ENCODE results near the gene DIPK2A.

DNA sequence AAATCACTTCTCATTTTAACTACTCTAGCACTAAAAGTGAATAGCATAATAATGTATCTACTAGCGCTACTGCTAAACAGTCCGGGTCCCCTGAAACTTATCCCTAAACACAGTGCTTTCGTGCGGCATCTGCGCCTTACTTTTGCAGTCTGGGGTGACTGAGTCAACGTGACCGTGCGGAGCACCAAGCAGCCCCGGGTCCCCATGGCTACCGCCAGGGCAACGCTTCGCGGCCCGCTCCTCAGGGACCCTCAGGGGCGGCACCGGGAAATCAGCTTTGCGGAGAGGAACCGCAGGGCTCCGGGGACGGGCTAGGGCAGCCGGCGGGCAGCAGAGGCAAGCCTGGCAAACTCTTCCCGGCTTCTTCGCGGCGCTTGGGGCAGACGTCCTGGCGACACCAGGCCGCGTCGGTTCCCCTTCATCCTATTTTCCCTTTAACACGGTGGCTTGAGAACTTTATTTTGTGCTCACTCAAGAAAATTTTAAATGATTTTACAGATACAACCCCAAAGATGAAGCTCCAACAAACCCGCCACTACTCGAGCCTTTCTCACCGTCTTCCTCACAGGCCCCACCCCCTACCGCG lies 757 bp upstream of the DIPK2A start:
- TF ChIP-seq GATA2 (IDR thresholded peaks at IDR 0.05; ENCODE audit: low read depth, low read length) (no peak), GATA3 (IDR thresholded peaks at IDR 0.05; ENCODE audit: low read depth, low read length) (no peak)
